ENCODE data around the gene DDX20. TPM values are rescaled to one million over a fixed set of nuclear protein-coding genes. Genes with fewer than 3 reads are reported as not detected.

The DDX20 gene
- total RNA-seq, 3 donors from 2014 or later (not counting 1 experiment from before 2014, with no cell fraction given), result 17.5 to 21.8 (median 17.7) TPM

- no CpG with 5 or more reads among the region's 1 CpG for WGBS (ENCODE audit: insufficient coverage)
- no peak for DNase-seq
- H3K36me3 Mint-ChIP-seq, result peaks cover 10% of the 10 kb centered on the region
- Histone ChIP-seq H3K9me3 (ENCODE audit: control insufficient read depth, insufficient read depth, low read length) (no peaks in the 10 kb centered on the region), H3K27me3 (ENCODE audit: control insufficient read depth, insufficient read depth, low read length) (no peaks in the 10 kb centered on the region), H3K4me3 (ENCODE audit: low read length) (no peak overlapping the region), H3K36me3 (ENCODE audit: control insufficient read depth, insufficient read depth, low read length) (peaks cover 71% of the 10 kb centered on the region), H3K27ac (ENCODE audit: low read length) (no peak overlapping the region), H3K4me1 (ENCODE audit: control insufficient read depth, insufficient read depth, low read length) (no peaks in the 10 kb centered on the region)
- peaks cover 0 to 9% of the 10 kb centered on the region in 2 donors for H3K4me1 Mint-ChIP-seq
- no peak overlapping the region for H3K4me3 Mint-ChIP-seq
- intact Hi-C loops (cut with micrococcal nuclease), result no loop called here
- TF ChIP-seq, protein P1, sequence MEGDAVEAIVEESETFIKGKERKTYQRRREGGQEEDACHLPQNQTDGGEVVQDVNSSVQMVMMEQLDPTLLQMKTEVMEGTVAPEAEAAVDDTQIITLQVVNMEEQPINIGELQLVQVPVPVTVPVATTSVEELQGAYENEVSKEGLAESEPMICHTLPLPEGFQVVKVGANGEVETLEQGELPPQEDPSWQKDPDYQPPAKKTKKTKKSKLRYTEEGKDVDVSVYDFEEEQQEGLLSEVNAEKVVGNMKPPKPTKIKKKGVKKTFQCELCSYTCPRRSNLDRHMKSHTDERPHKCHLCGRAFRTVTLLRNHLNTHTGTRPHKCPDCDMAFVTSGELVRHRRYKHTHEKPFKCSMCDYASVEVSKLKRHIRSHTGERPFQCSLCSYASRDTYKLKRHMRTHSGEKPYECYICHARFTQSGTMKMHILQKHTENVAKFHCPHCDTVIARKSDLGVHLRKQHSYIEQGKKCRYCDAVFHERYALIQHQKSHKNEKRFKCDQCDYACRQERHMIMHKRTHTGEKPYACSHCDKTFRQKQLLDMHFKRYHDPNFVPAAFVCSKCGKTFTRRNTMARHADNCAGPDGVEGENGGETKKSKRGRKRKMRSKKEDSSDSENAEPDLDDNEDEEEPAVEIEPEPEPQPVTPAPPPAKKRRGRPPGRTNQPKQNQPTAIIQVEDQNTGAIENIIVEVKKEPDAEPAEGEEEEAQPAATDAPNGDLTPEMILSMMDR (IDR thresholded peaks at IDR 0.05), result no peak
- H3K9me3 Mint-ChIP-seq, result no peaks in the 10 kb centered on the region
- H3K27me3 Mint-ChIP-seq (ENCODE audit: low read depth in 2 of 2), result no peaks in the 10 kb centered on the region
- no peak for ATAC-seq
- peak overlapping the region; percentile 54 to 76 for H3K27ac Mint-ChIP-seq
These were observed 45.7 kb upstream of the DDX20 start for GRCh38 chr1:111709986-111710385.

DNA sequence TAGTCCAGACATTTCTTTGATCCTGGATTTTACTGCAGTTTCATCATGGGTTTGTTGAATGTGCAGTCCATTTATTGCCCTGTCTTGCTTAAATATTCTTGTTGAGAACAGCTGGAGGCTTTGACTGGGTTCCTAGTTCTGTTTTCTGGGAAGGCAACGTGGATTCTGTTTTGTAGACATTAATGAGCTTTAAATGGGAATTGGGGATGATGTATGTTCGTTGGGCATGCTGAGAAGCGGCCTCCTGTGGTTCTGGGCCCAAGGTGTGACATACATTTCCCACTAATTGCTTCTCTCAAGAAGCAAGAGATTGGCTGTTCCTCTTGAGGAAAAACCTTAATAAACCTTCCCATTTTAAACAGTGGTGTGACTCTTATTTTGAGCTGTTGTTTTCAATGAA is 39.4 kb upstream of the DDX20 start:
- Histone ChIP-seq H3K36me3 (ENCODE audit: control insufficient read depth, insufficient read depth, low read length) (peaks cover 27% of the 10 kb centered on the region), H3K9me3 (ENCODE audit: control insufficient read depth, insufficient read depth, low read length) (no peaks in the 10 kb centered on the region), H3K4me1 (ENCODE audit: control insufficient read depth, insufficient read depth, low read length) (no peaks in the 10 kb centered on the region), H3K4me3 (ENCODE audit: low read length) (no peak overlapping the region), H3K27ac (ENCODE audit: low read length) (no peak overlapping the region), H3K27me3 (ENCODE audit: control insufficient read depth, insufficient read depth, low read length) (no peaks in the 10 kb centered on the region)
- TF ChIP-seq, protein P1 (IDR thresholded peaks at IDR 0.05), result no peak
- Mint-ChIP-seq H3K36me3 (no peaks in the 10 kb centered on the region), H3K4me1 (peaks cover 6 to 9% of the 10 kb centered on the region in 2 donors), H3K27me3 (ENCODE audit: low read depth in 2 of 2) (no peaks in the 10 kb centered on the region), H3K4me3 (no peak overlapping the region), H3K27ac (no peak overlapping the region), H3K9me3 (no peaks in the 10 kb centered on the region)
- DNase-seq, result no peak
- ATAC-seq, result no peak
- intact Hi-C loops (cut with micrococcal nuclease), result no loop called here
- WGBS (ENCODE audit: insufficient coverage), result 100% methylated on average over 1 of the region's 3 CpGs

DNA sequence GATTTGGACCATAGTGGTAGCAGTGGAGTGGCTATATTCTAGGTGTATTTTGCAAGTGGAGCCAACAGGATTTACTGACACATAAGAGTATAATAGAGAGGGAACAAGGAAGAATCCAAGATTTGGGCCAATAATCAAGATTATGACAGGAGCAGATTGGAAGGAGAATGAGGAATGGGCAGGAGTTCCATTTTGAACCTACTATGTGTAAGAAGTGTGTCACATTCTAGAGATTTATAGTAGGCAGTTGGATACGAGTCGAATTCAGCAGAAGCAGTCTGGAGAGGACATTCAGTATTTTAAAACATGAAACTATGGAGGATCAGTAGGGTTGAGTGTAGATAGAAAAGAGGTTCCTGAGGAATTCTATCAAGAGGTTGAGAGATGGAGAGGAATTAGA is 38.3 kb upstream of the DDX20 start:
- TF ChIP-seq, protein P1 (IDR thresholded peaks at IDR 0.05), result no peak
- Histone ChIP-seq H3K27ac (ENCODE audit: low read length) (no peak overlapping the region), H3K36me3 (ENCODE audit: control insufficient read depth, insufficient read depth, low read length) (peaks cover 16% of the 10 kb centered on the region), H3K9me3 (ENCODE audit: control insufficient read depth, insufficient read depth, low read length) (no peaks in the 10 kb centered on the region), H3K27me3 (ENCODE audit: control insufficient read depth, insufficient read depth, low read length) (no peaks in the 10 kb centered on the region), H3K4me1 (ENCODE audit: control insufficient read depth, insufficient read depth, low read length) (no peaks in the 10 kb centered on the region), H3K4me3 (ENCODE audit: low read length) (no peak overlapping the region)
- WGBS (ENCODE audit: insufficient coverage), result 100% methylated on average over 2 of the region's 2 CpGs
- intact Hi-C loops (cut with micrococcal nuclease), result no loop called here
- H3K36me3 Mint-ChIP-seq, result no peaks in the 10 kb centered on the region
- H3K4me1 Mint-ChIP-seq, result peaks cover 6 to 15% of the 10 kb centered on the region in 2 donors
- ATAC-seq (no peak), DNase-seq (no peak)
- peak overlapping the region in 1 of 2 donors; percentile 7 for H3K27ac Mint-ChIP-seq
- no peaks in the 10 kb centered on the region for H3K9me3 Mint-ChIP-seq
- H3K27me3 Mint-ChIP-seq (ENCODE audit: low read depth in 2 of 2), result no peaks in the 10 kb centered on the region
- no peak overlapping the region for H3K4me3 Mint-ChIP-seq

GRCh38 chr1:111719135-111719534 is 36.6 kb upstream of the DDX20 start:
- 97% methylated on average over 5 of the region's 5 CpGs for WGBS (ENCODE audit: insufficient coverage)
- no peaks in the 10 kb centered on the region for H3K9me3 Mint-ChIP-seq
- H3K4me3 Mint-ChIP-seq, result no peak overlapping the region
- peak overlapping the region in 1 of 2 donors; percentile 1 for H3K27ac Mint-ChIP-seq
- peaks cover 6 to 25% of the 10 kb centered on the region in 2 donors for H3K4me1 Mint-ChIP-seq
- Histone ChIP-seq H3K27ac (ENCODE audit: low read length) (no peak overlapping the region), H3K36me3 (ENCODE audit: control insufficient read depth, insufficient read depth, low read length) (peaks cover 12% of the 10 kb centered on the region), H3K9me3 (ENCODE audit: control insufficient read depth, insufficient read depth, low read length) (no peaks in the 10 kb centered on the region), H3K27me3 (ENCODE audit: control insufficient read depth, insufficient read depth, low read length) (no peaks in the 10 kb centered on the region), H3K4me1 (ENCODE audit: control insufficient read depth, insufficient read depth, low read length) (no peaks in the 10 kb centered on the region), H3K4me3 (ENCODE audit: low read length) (no peak overlapping the region)
- TF ChIP-seq, protein P1 (IDR thresholded peaks at IDR 0.05), result no peak
- no peak for ATAC-seq
- intact Hi-C loops (cut with micrococcal nuclease), result no loop called here
- H3K36me3 Mint-ChIP-seq, result no peaks in the 10 kb centered on the region
- H3K27me3 Mint-ChIP-seq (ENCODE audit: low read depth in 2 of 2), result no peaks in the 10 kb centered on the region
- DNase-seq, result no peak
